ENCODE data around the gene APH1A.
"Not testable (repeated sequence)": the region's sequence is repeated elsewhere in the genome, so short reads cannot be mapped to it uniquely, and the experiment has no call there.

Gene APH1A

GRCh38 chr1:150268705-150269403, at the start of gene APH1A:
APH1A (minus strand) TSS chr1:150269016; CDS start chr1:150268810, 206 bp downstream.
- peak within 1 kb of the TSS; percentile 50 for H2AFZ ChIP-seq (ENCODE audit: low read length)
- no peaks in the 10 kb centered on the region for H3F3A ChIP-seq (ENCODE audit: insufficient read depth, low read length)
- H3K4me2 ChIP-seq (ENCODE audit: low read length): peak within 1 kb of the TSS; percentile 85
- H3K36me3 ChIP-seq (ENCODE audit: insufficient read depth, low read length): peaks cover 31% of the 10 kb centered on the region
- TF ChIP-seq EZH2 (IDR thresholded peaks at IDR 0.05; ENCODE audit: borderline replicate concordance, low read length): no peak
- no peak for TF ChIP-seq CTCF (IDR thresholded peaks at IDR 0.05; ENCODE audit: low read length)
- peaks cover 29% of the 10 kb centered on the region for H3K4me1 ChIP-seq (ENCODE audit: insufficient read depth, low read length, severe bottlenecking)
- H3K9me3 ChIP-seq (ENCODE audit: low read length): no peaks in the 10 kb centered on the region
- H3K4me3 ChIP-seq (ENCODE audit: low read depth, low read length, poor library complexity, severe bottlenecking): peak within 1 kb of the TSS; percentile 80
- peak within 1 kb of the TSS; percentile 25 for H3K27ac ChIP-seq (ENCODE audit: low read depth, low read length, poor library complexity, severe bottlenecking)
- no peaks in the 10 kb centered on the region for H3K9me2 ChIP-seq (ENCODE audit: low read depth, low read length)
- H3K9ac ChIP-seq (ENCODE audit: low read length): peak within 1 kb of the TSS; percentile 87
- no peaks in the 10 kb centered on the region for H4K20me1 ChIP-seq (ENCODE audit: insufficient read depth, low read length)
- no peaks in the 10 kb centered on the region for H3K27me3 ChIP-seq (ENCODE audit: insufficient read depth, low read length)
- peaks cover 10% of the 10 kb centered on the region for H3K79me2 ChIP-seq (ENCODE audit: insufficient read depth, low read length)

GRCh38 chr1:150314691-150315090, 45.9 kb upstream of the APH1A start:
- not testable (repeated sequence) for H3F3A ChIP-seq (ENCODE audit: insufficient read depth, low read length); H3K9me3 ChIP-seq (ENCODE audit: low read length)

GRCh38 chr1:150311762-150312161, 42.9 kb upstream of the APH1A start:
- no peaks in the 10 kb centered on the region for H3K79me2 ChIP-seq (ENCODE audit: insufficient read depth, low read length)
- peaks cover 5% of the 10 kb centered on the region for H3F3A ChIP-seq (ENCODE audit: insufficient read depth, low read length)
- no peak overlapping the region for H2AFZ ChIP-seq (ENCODE audit: low read length)
- H3K27ac ChIP-seq (ENCODE audit: low read depth, low read length, poor library complexity, severe bottlenecking): peak overlapping the region; percentile 49
- H3K9ac ChIP-seq (ENCODE audit: low read length): no peak overlapping the region
- no peak overlapping the region for H3K4me3 ChIP-seq (ENCODE audit: low read depth, low read length, poor library complexity, severe bottlenecking)
- H3K36me3 ChIP-seq (ENCODE audit: insufficient read depth, low read length): peaks cover 13% of the 10 kb centered on the region
- H3K27me3 ChIP-seq (ENCODE audit: insufficient read depth, low read length): no peaks in the 10 kb centered on the region
- H3K4me1 ChIP-seq (ENCODE audit: insufficient read depth, low read length, severe bottlenecking): peaks cover 12% of the 10 kb centered on the region
- no peaks in the 10 kb centered on the region for H4K20me1 ChIP-seq (ENCODE audit: insufficient read depth, low read length)
- no peaks in the 10 kb centered on the region for H3K9me3 ChIP-seq (ENCODE audit: low read length)
- H3K9me2 ChIP-seq (ENCODE audit: low read depth, low read length): no peaks in the 10 kb centered on the region
- no peak overlapping the region for H3K4me2 ChIP-seq (ENCODE audit: low read length)
- TF ChIP-seq EZH2 (IDR thresholded peaks at IDR 0.05; ENCODE audit: borderline replicate concordance, low read length): no peak
- no peak for TF ChIP-seq CTCF (IDR thresholded peaks at IDR 0.05; ENCODE audit: low read length)

More at GRCh38 chr1:150314691-150315090, 45.9 kb upstream of the APH1A start:
- H3K27me3 ChIP-seq (ENCODE audit: insufficient read depth, low read length); H3K79me2 ChIP-seq (ENCODE audit: insufficient read depth, low read length); H3K36me3 ChIP-seq (ENCODE audit: insufficient read depth, low read length); H3K27ac ChIP-seq (ENCODE audit: low read depth, low read length, poor library complexity, severe bottlenecking); H3K4me3 ChIP-seq (ENCODE audit: low read depth, low read length, poor library complexity, severe bottlenecking); H4K20me1 ChIP-seq (ENCODE audit: insufficient read depth, low read length); H3K9ac ChIP-seq (ENCODE audit: low read length); H2AFZ ChIP-seq (ENCODE audit: low read length); H3K4me2 ChIP-seq (ENCODE audit: low read length); H3K9me2 ChIP-seq (ENCODE audit: low read depth, low read length): not testable (repeated sequence)
- H3K4me1 ChIP-seq (ENCODE audit: insufficient read depth, low read length, severe bottlenecking): peaks cover 12% of the 10 kb centered on the region

All from OCI-LY1 (cell line).